DOHH2 (cell line): Measurements from ENCODE around the gene GRIPAP1.

Source experiments
- CTCF ChIP-seq: fragments of 200-600 bp; sonication (generic); IDR thresholded peaks from one replicate; pipeline ENCODE4 v1.5.1; 2014; ENCODE audit warnings: antibody characterized with exemption, mild to moderate bottlenecking, low read depth, low read length; ENCODE audit not compliant: poor library complexity, severe bottlenecking
- EZH2phosphoT487 ChIP-seq: fragments of 200-600 bp; sonication (generic); IDR thresholded peaks from 2 replicates; pipeline ENCODE4 v1.6.1; 2017; ENCODE audit warnings: borderline replicate concordance, mild to moderate bottlenecking, antibody characterized with exemption, low read length, moderate library complexity, mixed read lengths

GRCh38 chrX:48974033-48974432, 28.0 kb downstream of the GRIPAP1 start:
- no peak for TF ChIP-seq CTCF
- TF ChIP-seq EZH2phosphoT487 = no peak
